Stimulated activated CD8-positive, alpha-beta memory T cell treated with anti-CD3 and anti-CD28 coated beads, Interleukin-2, amount 100 ng/mL, for 48 hours (primary cell): ENCODE results near the gene SEMA5A.

Experiments
- DNase-seq, 2 donors: peaks; one replicate each; pipeline ENCODE4 v3.0.0-alpha.2; 2020; ENCODE audit warnings: low read depth in 2 of 2

Gene SEMA5A

DNA sequence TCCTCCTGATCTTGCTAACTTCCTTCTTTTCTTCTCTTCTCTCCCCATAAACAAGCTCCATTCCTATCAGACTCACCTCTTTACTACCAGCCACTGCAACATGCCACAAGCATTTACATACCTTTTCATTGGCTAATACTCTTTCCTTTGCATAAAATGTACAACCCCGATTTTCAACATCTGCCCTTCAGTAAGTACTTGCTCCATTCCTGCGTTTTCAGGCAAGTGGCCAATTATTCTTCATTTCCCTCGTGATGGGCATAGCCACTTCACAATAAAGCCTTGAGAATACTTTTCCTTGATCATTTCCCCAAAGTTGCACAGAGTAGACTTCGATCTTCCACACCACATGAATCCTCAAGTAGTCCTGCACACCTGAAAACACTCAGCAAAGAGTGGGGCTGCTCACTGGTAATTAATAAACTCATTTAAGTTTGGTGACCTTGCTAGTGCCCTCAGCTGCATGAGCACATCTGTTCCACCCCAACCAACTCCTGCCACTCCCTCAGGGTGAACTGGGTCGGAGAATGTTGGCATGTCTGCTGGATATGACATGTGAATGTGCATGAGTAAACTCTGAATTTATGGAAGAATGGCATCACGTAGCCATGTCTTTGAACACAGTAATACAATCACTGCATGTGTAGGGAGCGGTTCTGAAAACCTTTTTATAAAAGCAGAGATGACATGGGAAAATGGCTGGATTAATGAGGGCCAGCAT lies 535.8 kb downstream of the SEMA5A start:
- no peak for DNase-seq

DNA sequence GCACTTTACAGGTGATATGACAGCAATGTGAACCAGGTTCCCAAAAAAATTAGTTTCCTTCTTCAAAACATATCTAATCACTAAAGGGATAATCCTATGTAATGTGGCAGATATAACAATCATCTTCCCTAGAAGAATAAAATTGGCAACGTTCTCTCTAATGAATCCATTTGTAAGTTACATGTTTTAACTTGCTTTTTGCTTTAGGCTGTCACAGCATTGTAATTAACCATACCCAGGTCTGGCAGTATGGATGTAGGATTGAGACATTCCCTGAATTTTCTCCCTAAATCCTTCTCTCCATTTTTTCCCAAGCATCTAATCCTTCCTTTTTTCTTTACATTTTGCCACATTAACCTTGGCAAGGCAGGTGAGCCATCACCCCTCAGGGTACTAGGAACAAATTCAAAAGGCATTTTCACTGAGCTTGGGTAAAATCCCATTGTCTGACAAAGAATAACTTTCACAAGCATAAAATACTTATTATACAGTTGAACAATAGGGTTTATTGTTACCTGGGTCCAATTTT lies 548.3 kb downstream of the SEMA5A start:
- DNase-seq = no peak

DNA sequence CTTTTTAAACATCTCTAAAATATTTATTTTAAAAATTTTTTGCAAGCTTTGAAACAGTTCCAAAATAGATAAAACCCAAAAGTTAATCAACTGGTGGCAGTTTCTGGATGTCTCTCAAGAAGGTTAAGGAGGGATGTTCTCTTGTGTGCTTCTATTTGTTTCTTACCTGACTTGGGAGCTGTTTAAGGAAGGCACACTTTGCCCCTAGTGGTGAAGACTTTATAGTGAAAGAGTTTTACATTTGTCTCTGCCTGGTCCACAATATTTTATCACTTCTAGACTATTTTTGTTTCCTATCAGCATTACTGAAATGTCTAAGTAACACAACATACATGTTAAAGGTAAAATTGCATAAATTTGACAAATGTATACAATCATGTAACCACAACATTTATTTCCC lies 552.8 kb downstream of the SEMA5A start:
- DNase-seq = no peak
